Parathyroid adenoma (tissue), 2 donors: ENCODE results near the gene FSTL4.
"Not testable (repeated sequence)": the region's sequence is repeated elsewhere in the genome, so short reads cannot be mapped to it uniquely, and the experiment has no call there.

Experiments
- H2AFZ ChIP-seq: fragments of 300-600 bp; sonication (generic); one replicate; pipeline ENCODE4 v1.7.0; 2017; ENCODE audit warnings: antibody characterized with exemption, mild to moderate bottlenecking
- H3K27ac ChIP-seq: fragments of 300-600 bp; sonication (generic); one replicate; pipeline ENCODE4 v1.7.0; 2017
- H3K27me3 ChIP-seq: fragments of 300-600 bp; sonication (generic); one replicate; pipeline ENCODE4 v1.7.0; 2017; ENCODE audit warnings: low read length; ENCODE audit not compliant: control insufficient read depth, insufficient read depth
- H3K36me3 ChIP-seq: fragments of 300-600 bp; sonication (generic); one replicate; pipeline ENCODE4 v1.7.0; 2017; ENCODE audit warnings: low read length; ENCODE audit not compliant: control insufficient read depth, insufficient read depth
- H3K4me1 ChIP-seq: fragments of 300-600 bp; sonication (generic); one replicate; pipeline ENCODE4 v1.7.0; 2017; ENCODE audit warnings: control low read depth
- H3K4me2 ChIP-seq: fragments of 300-600 bp; sonication (generic); one replicate; pipeline ENCODE4 v1.7.0; 2017; ENCODE audit warnings: low read length
- H3K4me3 ChIP-seq: fragments of 300-600 bp; sonication (generic); one replicate; pipeline ENCODE4 v1.7.0; 2017; ENCODE audit warnings: low read depth, low read length
- H3K79me2 ChIP-seq: fragments of 300-600 bp; sonication (generic); one replicate; pipeline ENCODE4 v1.7.0; 2017; ENCODE audit warnings: control low read depth
- H3K9ac ChIP-seq: fragments of 300-600 bp; sonication (generic); one replicate; pipeline ENCODE4 v1.7.0; 2017; ENCODE audit warnings: mild to moderate bottlenecking
- H3K9me3 ChIP-seq: fragments of 300-600 bp; sonication (generic); one replicate; pipeline ENCODE4 v1.7.0; 2017; ENCODE audit warnings: low read length; ENCODE audit not compliant: control insufficient read depth
- CTCF ChIP-seq: fragments of 300-600 bp; sonication (generic); IDR thresholded peaks from one replicate; pipeline ENCODE4 v1.7.0; 2017; ENCODE audit warnings: antibody characterized with exemption, mild to moderate bottlenecking
- donor health status: primary hyperparathyroidism.

Gene FSTL4

GRCh38 chr5:133222979-133223378, 389.4 kb downstream of the FSTL4 start:
- Histone ChIP-seq H3K9ac (no peak overlapping the region), H2AFZ (peak overlapping the region; percentile 9), H3K4me1 (peaks cover 39% of the 10 kb centered on the region), H3K27ac (no peak overlapping the region), H3K27me3 (no peaks in the 10 kb centered on the region), H3K4me3 (no peak overlapping the region), H3K36me3 (no peaks in the 10 kb centered on the region), H3K9me3 (no peaks in the 10 kb centered on the region), H3K4me2 (no peak overlapping the region), H3K79me2 (no peaks in the 10 kb centered on the region)
- no peak for TF ChIP-seq CTCF

GRCh38 chr5:133222521-133222920, 389.8 kb downstream of the FSTL4 start:
- Histone ChIP-seq H3K4me2 (no peak overlapping the region), H3K27ac (no peak overlapping the region), H2AFZ (peak overlapping the region; percentile 9), H3K4me1 (peaks cover 39% of the 10 kb centered on the region), H3K79me2 (no peaks in the 10 kb centered on the region), H3K4me3 (no peak overlapping the region), H3K9me3 (no peaks in the 10 kb centered on the region), H3K36me3 (no peaks in the 10 kb centered on the region), H3K9ac (no peak overlapping the region), H3K27me3 (no peaks in the 10 kb centered on the region)
- TF ChIP-seq CTCF, result no peak

- TF ChIP-seq CTCF, result no peak
- Histone ChIP-seq H3K36me3 (no peaks in the 10 kb centered on the region), H3K4me2 (no peak overlapping the region), H3K79me2 (no peaks in the 10 kb centered on the region), H3K9ac (no peak overlapping the region), H2AFZ (no peak overlapping the region), H3K27ac (no peak overlapping the region), H3K4me3 (no peak overlapping the region), H3K4me1 (peaks cover 39% of the 10 kb centered on the region), H3K9me3 (no peaks in the 10 kb centered on the region), H3K27me3 (no peaks in the 10 kb centered on the region)
Measured at GRCh38 chr5:133222040-133222439, 390.3 kb downstream of the FSTL4 start.

GRCh38 chr5:133220851-133221674, 391.3 kb downstream of the FSTL4 start:
- TF ChIP-seq CTCF, result no peak
- Histone ChIP-seq H3K4me1 (peaks cover 32% of the 10 kb centered on the region), H3K9ac (no peak overlapping the region), H3K36me3 (no peaks in the 10 kb centered on the region), H3K9me3 (no peaks in the 10 kb centered on the region), H2AFZ (no peak overlapping the region), H3K79me2 (no peaks in the 10 kb centered on the region), H3K27me3 (no peaks in the 10 kb centered on the region), H3K4me3 (no peak overlapping the region), H3K4me2 (no peak overlapping the region), H3K27ac (no peak overlapping the region)

- no peak overlapping the region for H2AFZ ChIP-seq
- no peak overlapping the region for H3K4me2 ChIP-seq
- no peak overlapping the region for H3K27ac ChIP-seq
- no peak overlapping the region for H3K4me3 ChIP-seq
- H3K27me3 ChIP-seq, result no peaks in the 10 kb centered on the region
- TF ChIP-seq CTCF, result no peak
- H3K79me2 ChIP-seq, result no peaks in the 10 kb centered on the region
- no peak overlapping the region for H3K9ac ChIP-seq
- H3K9me3 ChIP-seq, result no peaks in the 10 kb centered on the region
- H3K4me1 ChIP-seq, result peaks cover 15% of the 10 kb centered on the region
- no peaks in the 10 kb centered on the region for H3K36me3 ChIP-seq
Measured at GRCh38 chr5:133219296-133219695, 393.0 kb downstream of the FSTL4 start.

GRCh38 chr5:133216138-133216537, 396.2 kb downstream of the FSTL4 start:
- not testable (repeated sequence) for H2AFZ ChIP-seq

More at GRCh38 chr5:133216138-133216537, 396.2 kb downstream of the FSTL4 start:
- not testable (repeated sequence) for H3K4me2 ChIP-seq, H3K4me3 ChIP-seq, H3K36me3 ChIP-seq, H3K79me2 ChIP-seq, H3K9me3 ChIP-seq, H3K27ac ChIP-seq, H3K9ac ChIP-seq, H3K4me1 ChIP-seq, H3K27me3 ChIP-seq
